ENCODE measurements around the gene DISP3.

The DISP3 gene

DNA sequence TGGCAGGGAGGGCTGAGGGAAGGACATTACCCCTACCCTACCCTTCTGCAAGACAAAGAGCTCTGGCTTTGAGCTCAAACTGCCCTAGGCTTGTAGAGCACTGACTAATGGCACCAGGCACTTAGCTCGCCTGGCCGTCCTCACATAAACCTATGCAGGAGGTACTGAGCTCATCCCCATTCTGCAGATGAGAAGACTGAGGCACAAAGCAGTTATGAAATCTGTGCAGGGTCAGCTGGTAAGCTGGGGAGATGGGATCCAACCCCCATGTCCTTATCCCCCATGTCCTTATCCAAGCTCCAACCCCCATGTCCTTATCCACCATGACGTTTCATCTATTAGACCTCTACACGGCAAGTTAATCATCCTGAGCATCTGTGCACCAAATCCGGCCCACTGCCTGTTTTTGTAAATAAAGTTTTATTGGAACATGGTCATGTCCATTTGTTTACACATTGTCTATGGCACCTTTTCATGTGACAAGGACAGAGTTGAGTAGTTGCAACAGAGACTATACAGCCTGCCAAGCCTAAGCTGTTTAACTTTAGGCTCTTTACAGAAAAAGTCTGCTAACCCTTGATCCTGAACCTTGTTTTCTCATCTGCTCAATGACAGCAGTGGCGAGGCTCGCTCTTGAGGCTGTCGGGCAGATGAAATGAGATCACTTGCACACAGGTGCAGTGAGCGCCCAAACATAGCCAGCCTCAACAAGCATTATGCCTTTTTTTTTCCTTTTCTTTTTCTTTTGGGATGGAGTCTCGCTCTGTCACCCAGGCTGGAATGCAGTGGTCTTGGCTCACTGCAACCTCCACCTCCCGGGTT is 88.5 kb downstream of the DISP3 start:
- H3K4me1 ChIP-seq (ENCODE audit: control insufficient read depth in 1 of 2, insufficient read depth in 1 of 2, low read depth in 1 of 2, low read length in 1 of 2) = no peaks in the 10 kb centered on the region
- peaks cover 33% of the 10 kb centered on the region for H3K27me3 ChIP-seq
- H3K36me3 ChIP-seq = no peaks in the 10 kb centered on the region
- TF ChIP-seq CTCF (IDR thresholded peaks at IDR 0.05) = no peak
- no peak overlapping the region for H3K4me3 ChIP-seq (ENCODE audit: low read depth in 1 of 2, low read length in 1 of 2)
- no peaks in the 10 kb centered on the region for H3K9me3 ChIP-seq
- H3K27ac ChIP-seq = no peak overlapping the region

DNA sequence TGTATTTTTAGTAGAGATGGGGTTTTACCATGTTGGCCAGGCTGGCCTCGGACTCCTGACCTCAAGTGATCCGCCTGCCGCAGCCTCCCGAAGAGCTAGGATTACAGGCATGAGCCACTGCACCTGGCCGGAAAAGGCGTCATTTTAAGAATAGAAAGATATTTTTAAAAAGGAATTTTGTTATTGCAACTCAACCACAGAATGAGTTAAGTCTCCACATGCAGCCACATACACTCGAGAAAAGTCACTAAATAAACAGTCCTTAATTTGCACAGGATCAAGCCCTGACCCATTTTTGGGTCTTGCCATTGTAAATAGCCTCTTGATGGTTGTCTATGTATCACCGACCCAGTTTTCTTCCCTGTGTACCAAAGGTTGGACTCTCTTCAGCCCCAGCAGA is 89.7 kb downstream of the DISP3 start:
- Histone ChIP-seq H3K4me1 (ENCODE audit: control insufficient read depth in 1 of 2, insufficient read depth in 1 of 2, low read depth in 1 of 2, low read length in 1 of 2) (no peaks in the 10 kb centered on the region), H3K27ac (no peak overlapping the region), H3K4me3 (ENCODE audit: low read depth in 1 of 2, low read length in 1 of 2) (no peak overlapping the region), H3K36me3 (no peaks in the 10 kb centered on the region), H3K27me3 (peaks cover 22% of the 10 kb centered on the region), H3K9me3 (no peaks in the 10 kb centered on the region)
- no peak for TF ChIP-seq CTCF (IDR thresholded peaks at IDR 0.05)

GRCh38 chr1:11569551-11569950 is 90.6 kb downstream of the DISP3 start:
- Histone ChIP-seq H3K4me3 (ENCODE audit: low read depth in 1 of 2, low read length in 1 of 2) (no peak overlapping the region), H3K27me3 (peaks cover 14% of the 10 kb centered on the region), H3K4me1 (ENCODE audit: control insufficient read depth in 1 of 2, insufficient read depth in 1 of 2, low read depth in 1 of 2, low read length in 1 of 2) (no peaks in the 10 kb centered on the region), H3K36me3 (no peaks in the 10 kb centered on the region), H3K27ac (no peak overlapping the region), H3K9me3 (no peaks in the 10 kb centered on the region)
- no peak for TF ChIP-seq CTCF (IDR thresholded peaks at IDR 0.05)

DNA sequence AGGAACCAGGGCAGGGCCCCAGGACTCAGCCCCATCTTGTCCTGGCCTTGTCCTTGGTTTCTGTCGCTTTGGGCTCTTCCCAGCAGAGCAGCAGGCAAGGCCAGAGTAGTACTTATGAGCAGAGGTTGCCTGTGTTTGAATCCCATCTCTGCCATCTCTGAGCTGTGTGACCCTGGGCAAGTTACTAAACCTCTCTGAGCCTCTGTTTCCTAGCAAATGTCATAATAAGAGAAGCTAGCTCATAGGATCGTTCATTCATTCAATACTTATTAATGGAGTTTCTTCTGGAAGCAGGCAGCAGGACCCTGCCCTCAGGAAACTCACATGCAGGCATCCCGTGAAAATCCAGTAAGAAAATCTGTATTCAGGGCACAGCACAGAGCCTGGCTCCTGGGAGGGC is 91.0 kb downstream of the DISP3 start:
- H3K4me3 ChIP-seq (ENCODE audit: low read depth in 1 of 2, low read length in 1 of 2) = no peak overlapping the region
- H3K36me3 ChIP-seq = no peaks in the 10 kb centered on the region
- no peak for TF ChIP-seq CTCF (IDR thresholded peaks at IDR 0.05)
- no peaks in the 10 kb centered on the region for H3K4me1 ChIP-seq (ENCODE audit: control insufficient read depth in 1 of 2, insufficient read depth in 1 of 2, low read depth in 1 of 2, low read length in 1 of 2)
- no peaks in the 10 kb centered on the region for H3K9me3 ChIP-seq
- no peak overlapping the region for H3K27ac ChIP-seq
- H3K27me3 ChIP-seq = peaks cover 13% of the 10 kb centered on the region

GRCh38 chr1:11570821-11571380 is 91.9 kb downstream of the DISP3 start:
- Histone ChIP-seq H3K27ac (no peak overlapping the region), H3K27me3 (peaks cover 13% of the 10 kb centered on the region), H3K4me3 (ENCODE audit: low read depth in 1 of 2, low read length in 1 of 2) (no peak overlapping the region), H3K4me1 (ENCODE audit: control insufficient read depth in 1 of 2, insufficient read depth in 1 of 2, low read depth in 1 of 2, low read length in 1 of 2) (no peaks in the 10 kb centered on the region), H3K36me3 (no peaks in the 10 kb centered on the region), H3K9me3 (no peaks in the 10 kb centered on the region)
- TF ChIP-seq CTCF (IDR thresholded peaks at IDR 0.05) = no peak

All from neutrophil (primary cell).